Mesothelial cell of epicardium (in vitro differentiated cells): ENCODE results near the gene MAP1LC3B. TPM values are rescaled to one million over a fixed set of nuclear protein-coding genes. Genes with fewer than 3 reads are reported as not detected.

Experiments used
- DNase-seq, 2 experiments: peaks; one replicate each; pipeline ENCODE4 v3.0.0; 2021; ENCODE audit warnings: low spot score in 2 of 2; ENCODE audit not compliant: unreplicated experiment in 2 of 2
- H3K27ac Mint-ChIP-seq: 2 replicates; pipeline ENCODE4 v1.8.0; 2021; ENCODE audit warnings: mixed read lengths
- H3K27me3 Mint-ChIP-seq: 2 replicates; pipeline ENCODE4 v1.8.0; 2021; ENCODE audit warnings: low read depth, mixed read lengths
- H3K36me3 Mint-ChIP-seq: 2 replicates; pipeline ENCODE4 v1.8.0; 2021; ENCODE audit warnings: mixed read lengths
- H3K4me1 Mint-ChIP-seq: 2 replicates; pipeline ENCODE4 v1.8.0; 2021; ENCODE audit warnings: mixed read lengths
- H3K4me3 Mint-ChIP-seq: 2 replicates; pipeline ENCODE4 v1.8.0; 2021; ENCODE audit warnings: mild to moderate bottlenecking, moderate library complexity, mixed read lengths
- H3K9me3 Mint-ChIP-seq: 2 replicates; pipeline ENCODE4 v1.8.0; 2021; ENCODE audit warnings: mixed read lengths
- CTCF ChIP-seq: fragments of 200-600 bp; sonication (generic); IDR thresholded peaks from one replicate; pipeline ENCODE4 v1.5.0; 2021; ENCODE audit warnings: antibody characterized with exemption; ENCODE audit not compliant: unreplicated experiment
- total RNA-seq: library from RNA; stranded (reverse); gene quantifications from 3 replicates; pipeline ENCODE4 v1.2.1, GENCODE V29; 2021

The MAP1LC3B gene
- total RNA-seq, 1 donor from 2014 or later: 41.6 TPM

- H3K4me3 Mint-ChIP-seq: no peak overlapping the region
- H3K27me3 Mint-ChIP-seq: no peaks in the 10 kb centered on the region
- H3K4me1 Mint-ChIP-seq: peaks cover 5% of the 10 kb centered on the region
- no peak overlapping the region for H3K27ac Mint-ChIP-seq
- no peak for DNase-seq
- peaks cover 1% of the 10 kb centered on the region for H3K36me3 Mint-ChIP-seq
- no peak for TF ChIP-seq CTCF
- no peaks in the 10 kb centered on the region for H3K9me3 Mint-ChIP-seq
Measured at GRCh38 chr16:87432330-87432915, 40.3 kb downstream of the MAP1LC3B start.

GRCh38 chr16:87434146-87434667 is 42.1 kb downstream of the MAP1LC3B start:
- DNase-seq: no peak
- no peak overlapping the region for H3K27ac Mint-ChIP-seq
- peaks cover 5% of the 10 kb centered on the region for H3K4me1 Mint-ChIP-seq
- no peak for TF ChIP-seq CTCF
- peaks cover 1% of the 10 kb centered on the region for H3K36me3 Mint-ChIP-seq
- no peak overlapping the region for H3K4me3 Mint-ChIP-seq
- no peaks in the 10 kb centered on the region for H3K9me3 Mint-ChIP-seq
- no peaks in the 10 kb centered on the region for H3K27me3 Mint-ChIP-seq

GRCh38 chr16:87435372-87436224 is 43.5 kb downstream of the MAP1LC3B start:
- no peak for TF ChIP-seq CTCF
- Mint-ChIP-seq H3K9me3 (no peaks in the 10 kb centered on the region), H3K4me3 (no peak overlapping the region), H3K4me1 (peaks cover 5% of the 10 kb centered on the region), H3K27me3 (no peaks in the 10 kb centered on the region), H3K27ac (no peak overlapping the region), H3K36me3 (peaks cover 1% of the 10 kb centered on the region)
- no peak for DNase-seq

GRCh38 chr16:87436225-87437172 is 44.4 kb downstream of the MAP1LC3B start:
- Mint-ChIP-seq H3K27ac (peak overlapping the region; percentile 14), H3K4me1 (peaks cover 5% of the 10 kb centered on the region), H3K9me3 (no peaks in the 10 kb centered on the region), H3K27me3 (no peaks in the 10 kb centered on the region), H3K4me3 (no peak overlapping the region), H3K36me3 (peaks cover 5% of the 10 kb centered on the region)
- no peak for DNase-seq
- TF ChIP-seq CTCF: no peak

GRCh38 chr16:87437327-87437726 is 45.2 kb downstream of the MAP1LC3B start:
- Mint-ChIP-seq H3K4me3 (no peak overlapping the region), H3K36me3 (peaks cover 12% of the 10 kb centered on the region), H3K27ac (no peak overlapping the region), H3K9me3 (no peaks in the 10 kb centered on the region), H3K27me3 (no peaks in the 10 kb centered on the region), H3K4me1 (peaks cover 5% of the 10 kb centered on the region)
- no peak for TF ChIP-seq CTCF
- no peak for DNase-seq
